ENCODE measurements around the gene FKBP11. TPM values are rescaled to one million over a fixed set of nuclear protein-coding genes. Genes with fewer than 3 reads are reported as not detected.

FKBP11 gene
- total RNA-seq, 1 experiment from 2014 or later = 14.2 TPM

GRCh38 chr12:48956279-48957140 lies 31.2 kb upstream of the FKBP11 start:
- peak; percentile 97 for DNase-seq (ENCODE audit: low spot score)

- no peak for DNase-seq (ENCODE audit: low spot score)
These were observed 29.7 kb upstream of the FKBP11 start for GRCh38 chr12:48954841-48955501.

GRCh38 chr12:48954061-48954460 lies 28.8 kb upstream of the FKBP11 start:
- no peak for DNase-seq (ENCODE audit: low spot score)

- DNase-seq (ENCODE audit: low spot score) = no peak
These were observed 27.4 kb upstream of the FKBP11 start for GRCh38 chr12:48952691-48953090.

GRCh38 chr12:48947727-48948126 lies 22.4 kb upstream of the FKBP11 start:
- DNase-seq (ENCODE audit: low spot score) = no peak

- no peak for DNase-seq (ENCODE audit: low spot score)
These were observed 21.7 kb upstream of the FKBP11 start for GRCh38 chr12:48946943-48947342.

GRCh38 chr12:48946205-48946604 lies 20.9 kb upstream of the FKBP11 start:
- DNase-seq (ENCODE audit: low spot score) = no peak

- no peak for DNase-seq (ENCODE audit: low spot score)
These were observed 17.9 kb upstream of the FKBP11 start for GRCh38 chr12:48943221-48943620.

GRCh38 chr12:48940181-48940580 lies 14.9 kb upstream of the FKBP11 start:
- no peak for DNase-seq (ENCODE audit: low spot score)

GRCh38 chr12:48938805-48939204 lies 13.5 kb upstream of the FKBP11 start:
- DNase-seq (ENCODE audit: low spot score) = no peak

- no peak for DNase-seq (ENCODE audit: low spot score)
These were observed 11.9 kb upstream of the FKBP11 start for GRCh38 chr12:48937170-48937569.

GRCh38 chr12:48936379-48936979 lies 11.2 kb upstream of the FKBP11 start:
- DNase-seq (ENCODE audit: low spot score) = peak; percentile 46

GRCh38 chr12:48934312-48934706 lies 9.0 kb upstream of the FKBP11 start:
- DNase-seq (ENCODE audit: low spot score) = no peak

GRCh38 chr12:48933664-48934311 lies 8.5 kb upstream of the FKBP11 start:
- no peak for DNase-seq (ENCODE audit: low spot score)

- DNase-seq (ENCODE audit: low spot score) = no peak
These were observed 7.6 kb upstream of the FKBP11 start for GRCh38 chr12:48932878-48933277.

GRCh38 chr12:48930475-48930874 lies 5.2 kb upstream of the FKBP11 start:
- no peak for DNase-seq (ENCODE audit: low spot score)

- DNase-seq (ENCODE audit: low spot score) = no peak
These were observed 4.3 kb upstream of the FKBP11 start for GRCh38 chr12:48929551-48929950.

- peak; percentile 43 for DNase-seq (ENCODE audit: low spot score)
These were observed 2.0 kb upstream of the FKBP11 start for GRCh38 chr12:48927261-48927660.

GRCh38 chr12:48924617-48925303 lies 532 bp downstream of the FKBP11 start:
- no peak for DNase-seq (ENCODE audit: low spot score)

GRCh38 chr12:48923117-48923516 lies 2.2 kb downstream of the FKBP11 start:
- DNase-seq (ENCODE audit: low spot score) = no peak

- DNase-seq (ENCODE audit: low spot score) = no peak
These were observed 7.3 kb downstream of the FKBP11 start for GRCh38 chr12:48917857-48918537.
